Esophagus squamous epithelium (tissue), 5 donors: ENCODE measurements around the gene XRRA1. TPM values are rescaled to one million over a fixed set of nuclear protein-coding genes. Genes with fewer than 3 reads are reported as not detected.
"Not testable (repeated sequence)": the region's sequence is repeated elsewhere in the genome, so short reads cannot be mapped to it uniquely, and the experiment has no call there.

ENCODE experiments used
- DNase-seq: peaks from one replicate; lab custom pipeline; 2025; lab: John Stamatoyannopoulos, UW
- H3K27ac ChIP-seq, 4 donors: fragments of 200-600 bp; sonication (generic); one replicate each; pipeline ENCODE4 v1.5.1; 2016 to 2019; ENCODE audit warnings: mild to moderate bottlenecking in 1 of 4
- H3K27me3 ChIP-seq, 4 donors: fragments of 200-600 bp; sonication (generic); 1 replicate in 3 of 4; 2 replicates in 1 of 4; pipeline versions ENCODE4 v1.5.1 to v1.6.0; 2017 to 2021; ENCODE audit warnings: antibody characterized with exemption in 1 of 4
- H3K36me3 ChIP-seq, 3 donors: fragments of 200-600 bp; sonication (generic); one replicate each; pipeline ENCODE4 v1.5.1; 2016 to 2019
- H3K4me1 ChIP-seq, 3 donors: fragments of 200-600 bp; sonication (generic); one replicate each; pipeline ENCODE4 v1.5.1; 2017 to 2019
- H3K4me3 ChIP-seq, 4 donors: fragments of 200-600 bp; sonication (generic); 1 replicate in 3 of 4; 2 replicates in 1 of 4; pipeline ENCODE4 v1.5.1; 2016 to 2019; ENCODE audit warnings: mild to moderate bottlenecking in 2 of 4, moderate library complexity in 1 of 4
- H3K9me3 ChIP-seq, 3 donors: fragments of 200-600 bp; sonication (generic); one replicate each; pipeline ENCODE4 v1.5.1; 2016 to 2019
- CTCF ChIP-seq, 6 experiments: fragments of 450-650 bp in 4 of 6; fragments of 200-600 bp in 2 of 6; sonication (generic) in 2 of 6; IDR thresholded peaks; one replicate each; pipeline ENCODE4 v1.5.1; 2016 to 2019; ENCODE audit warnings: antibody characterized with exemption in 6 of 6, mild to moderate bottlenecking in 4 of 6, moderate library complexity in 4 of 6
- POLR2A ChIP-seq, 4 donors: fragments of 450-650 bp; IDR thresholded peaks; one replicate each; pipeline ENCODE4 v1.6.1; 2017; ENCODE audit warnings: antibody characterized with exemption in 4 of 4, mild to moderate bottlenecking in 4 of 4, moderate library complexity in 3 of 4
- WGBS, 2 donors: methylation state at CpG; one replicate each; pipeline ENCODE4 v1.1.5; 2018; 5-methylcytosine and 5-hydroxymethylcytosine counted together
- intact Hi-C: fragments of 100-400 bp; cut with DNase I; formaldehyde crosslinking; loops from one replicate; pipeline ENCODE4 v1.15.0; 2022
- total RNA-seq, 4 donors: library from RNA; depleted of rRNA; stranded (reverse); fragments of >200 nt; gene quantifications; one replicate each; pipeline ENCODE4 v1.1.0, GENCODE V29; 2016
- donor health status: DM: yes; HTN: yes; CAD: no.

Gene XRRA1
- total RNA-seq: 10 to 100 TPM in 2 of 4 donors, 1 to 10 TPM in 1, under 1 TPM in 1; 0.45 to 19.5 (median 9.1) TPM

- TF ChIP-seq CTCF (IDR thresholded peaks at IDR 0.05) (no peak), POLR2A (IDR thresholded peaks at IDR 0.05) (peak in 3 of 4 donors; percentile 58 to 85 (median 80))
- peak within 1 kb of the TSS; percentile 69 to 86 (median 84) for H3K4me3 ChIP-seq
- no peaks in the 10 kb centered on the region for H3K27me3 ChIP-seq
- H3K4me1 ChIP-seq: peaks cover 5 to 56% (median 21%) of the 10 kb centered on the region in 3 donors
- no peaks in the 10 kb centered on the region for H3K9me3 ChIP-seq
- 0% methylated on average over 20 to 23 of the region's 67 CpGs for WGBS, 2 donors
- intact Hi-C loops: no loop called here
- peaks cover 0 to 21% (median 0%) of the 10 kb centered on the region in 3 donors for H3K36me3 ChIP-seq
- DNase-seq: peak; percentile 93
- H3K27ac ChIP-seq: peak within 1 kb of the TSS; percentile 86 to 90 (median 88)
Measured at GRCh38 chr11:74948898-74949752, at the start of gene XRRA1, which contains the start of gene SPCS2. Gene XRRA1 (minus strand): TSS chr11:74949091. CDS start chr11:74940878, 8,213 bp downstream. Gene SPCS2 (plus strand): TSS chr11:74949266. CDS start chr11:74949286, 20 bp downstream.

DNA sequence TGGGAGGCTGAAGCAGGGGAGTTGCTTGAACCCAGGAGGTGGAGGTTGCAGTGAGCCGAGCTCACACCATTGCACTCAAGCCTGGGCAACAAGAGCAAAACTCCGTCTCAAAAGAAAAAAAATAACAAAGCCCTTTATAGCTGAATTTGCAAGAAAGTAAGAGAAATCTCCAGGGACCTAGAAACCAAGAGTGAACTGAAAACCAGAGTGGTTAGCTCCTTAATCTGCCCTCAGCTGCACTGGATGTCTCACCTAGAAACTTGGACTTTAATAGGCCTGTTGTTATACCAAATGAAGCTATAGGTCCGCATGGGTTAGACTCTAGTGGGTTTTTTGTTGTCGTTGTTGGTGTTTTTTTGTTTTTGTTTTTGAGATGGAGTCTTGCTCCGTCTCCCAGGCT lies 44.0 kb upstream of the XRRA1 start:
- no peak for DNase-seq
- WGBS, 2 donors: 74 to 93% methylated on average over 4 to 5 of the region's 5 CpGs
- intact Hi-C loops: no loop called here
- TF ChIP-seq CTCF (IDR thresholded peaks at IDR 0.05): no peak
- TF ChIP-seq POLR2A (IDR thresholded peaks at IDR 0.05): no peak
- Histone ChIP-seq H3K4me3 (no peak overlapping the region), H3K4me1 (peaks cover 0 to 24% (median 3%) of the 10 kb centered on the region in 3 donors), H3K9me3 (no peaks in the 10 kb centered on the region), H3K36me3 (peaks cover 0 to 21% (median 6%) of the 10 kb centered on the region in 3 donors), H3K27ac (no peak overlapping the region), H3K27me3 (no peaks in the 10 kb centered on the region)

- no peak overlapping the region for H3K4me3 ChIP-seq
- no peak for DNase-seq
- WGBS, 2 donors: 46 to 50% methylated on average over 1 of the region's 1 CpG
- peaks cover 0 to 16% (median 6%) of the 10 kb centered on the region in 3 donors for H3K36me3 ChIP-seq
- no peaks in the 10 kb centered on the region for H3K27me3 ChIP-seq
- no peak overlapping the region for H3K27ac ChIP-seq
- H3K4me1 ChIP-seq: peaks cover 0 to 24% (median 3%) of the 10 kb centered on the region in 3 donors
- no peaks in the 10 kb centered on the region for H3K9me3 ChIP-seq
- intact Hi-C loops: no loop called here
- no peak for TF ChIP-seq CTCF (IDR thresholded peaks at IDR 0.05)
- no peak for TF ChIP-seq POLR2A (IDR thresholded peaks at IDR 0.05)
Measured at GRCh38 chr11:74990941-74991340, 42.0 kb upstream of the XRRA1 start.

DNA sequence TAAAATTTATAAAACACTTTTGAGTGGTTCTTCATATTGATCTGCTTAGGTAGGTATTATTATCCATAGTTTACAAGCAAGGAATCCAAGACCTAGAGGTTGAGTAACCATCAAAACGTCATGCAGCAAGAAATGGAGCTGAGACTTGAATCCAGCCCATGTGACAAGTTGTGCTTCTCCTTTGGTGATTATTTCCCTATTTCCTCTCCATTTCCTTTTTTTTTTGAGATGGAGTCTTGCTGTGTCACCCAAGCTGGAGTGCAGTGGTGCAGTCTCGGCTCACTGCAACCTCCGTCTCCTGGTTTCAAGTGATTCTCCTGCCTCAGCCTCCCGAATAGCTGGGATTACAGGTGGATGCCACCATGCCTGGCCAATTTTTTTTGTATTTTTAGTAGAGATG lies 41.3 kb upstream of the XRRA1 start:
- WGBS, 2 donors: 89 to 95% methylated on average over 3 to 4 of the region's 4 CpGs
- peaks cover 0 to 12% (median 4%) of the 10 kb centered on the region in 3 donors for H3K36me3 ChIP-seq
- intact Hi-C loops, H3K9me3 ChIP-seq, H3K4me3 ChIP-seq, DNase-seq, H3K27ac ChIP-seq, H3K27me3 ChIP-seq: not testable (repeated sequence)
- peaks cover 0 to 24% (median 3%) of the 10 kb centered on the region in 3 donors for H3K4me1 ChIP-seq

DNA sequence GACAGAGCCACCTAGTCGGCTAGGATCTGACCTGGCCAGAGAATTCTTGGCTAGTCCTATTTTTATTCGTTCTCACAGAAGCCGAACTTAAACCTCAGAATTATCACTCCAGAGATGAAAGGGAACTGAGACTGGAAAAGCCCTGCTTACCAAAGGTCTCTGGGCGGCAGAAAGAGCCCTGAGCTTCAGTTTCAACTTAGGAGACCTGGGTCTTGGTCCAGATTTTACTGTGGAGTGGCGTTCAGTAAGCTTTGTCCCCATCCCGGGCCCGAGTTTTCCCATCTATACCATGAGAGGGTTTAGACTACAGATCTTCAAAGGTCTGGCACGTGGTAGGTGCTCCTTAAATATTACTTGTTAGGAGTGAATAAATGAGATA lies 40.4 kb upstream of the XRRA1 start:
- 2 to 4% methylated on average over 4 to 8 of the region's 8 CpGs for WGBS, 2 donors
- Histone ChIP-seq H3K27me3 (no peaks in the 10 kb centered on the region), H3K4me3 (peak overlapping the region; percentile 67 to 77 (median 74)), H3K4me1 (peaks cover 0 to 24% (median 3%) of the 10 kb centered on the region in 3 donors), H3K36me3 (peaks cover 0 to 3% (median 0%) of the 10 kb centered on the region in 3 donors), H3K27ac (peak overlapping the region; percentile 73 to 84 (median 76)), H3K9me3 (no peaks in the 10 kb centered on the region)
- TF ChIP-seq POLR2A (IDR thresholded peaks at IDR 0.05): no peak
- TF ChIP-seq CTCF (IDR thresholded peaks at IDR 0.05): no peak
- no peak for DNase-seq
- intact Hi-C loops: no loop called here
